Head of caudate nucleus (tissue), 42 donors: Measurements from ENCODE around the gene TAS1R3.

ENCODE experiments used
- DNase-seq, 42 donors: peaks; one replicate each; pipeline versions ENCODE4 v3.0.0 to v3.0.0-alpha.2; 2020 to 2021; ENCODE audit warnings: mixed read lengths in 7 of 42
- intact Hi-C: fragments of 100-400 bp; cut with DNase I; formaldehyde crosslinking; loops from one replicate; pipeline ENCODE4 v1.15.0; 2022

TAS1R3 gene

GRCh38 chr1:1331068-1331965 lies at the start of gene TAS1R3:
TSS of gene TAS1R3 (plus strand) at chr1:1331280. CDS start at chr1:1331346, 66 bp downstream.
- intact Hi-C loops = no loop called here
- peak in 1 of 42 donors; percentile 30 for DNase-seq

DNA sequence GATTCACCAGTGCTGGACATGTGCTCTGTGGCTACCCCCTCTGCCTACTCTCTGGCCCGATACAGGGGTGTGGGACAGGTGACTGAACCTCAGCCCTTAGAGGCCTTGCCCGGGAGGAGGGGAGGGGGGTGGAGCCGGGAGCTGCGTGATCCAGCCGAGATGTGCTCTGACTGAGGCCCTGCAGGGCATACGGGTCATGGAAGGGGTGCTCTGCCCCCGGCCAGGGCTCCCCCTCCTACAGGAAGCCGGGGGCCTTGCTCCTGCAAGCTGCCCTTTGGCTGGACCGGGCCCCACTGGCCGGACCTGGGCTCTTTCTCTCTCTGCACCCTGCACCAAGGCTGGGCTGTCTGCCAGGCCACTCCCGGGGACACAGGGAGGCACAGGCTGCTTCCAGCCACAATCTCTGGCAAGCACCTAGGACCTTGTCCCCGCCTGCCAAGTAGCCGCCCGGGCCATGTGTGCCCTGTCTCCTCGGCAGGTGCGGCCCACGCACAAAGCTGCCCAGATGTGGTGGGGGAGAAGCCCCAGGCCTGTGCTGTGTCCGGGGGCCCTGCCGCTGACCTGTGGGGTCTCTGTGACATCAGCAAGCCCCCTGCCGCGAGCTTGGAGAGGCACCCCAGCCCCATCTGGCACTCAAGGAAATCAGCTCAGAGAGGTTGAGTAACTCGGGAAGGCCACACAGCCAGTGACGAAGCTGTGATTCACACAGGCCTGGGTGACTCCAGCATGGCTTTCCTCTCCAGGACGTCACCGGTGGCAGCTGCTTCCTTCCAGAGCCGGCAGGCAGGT lies 49.4 kb upstream of the TAS1R3 start:
- intact Hi-C loops = no loop called here
- no peak for DNase-seq

DNA sequence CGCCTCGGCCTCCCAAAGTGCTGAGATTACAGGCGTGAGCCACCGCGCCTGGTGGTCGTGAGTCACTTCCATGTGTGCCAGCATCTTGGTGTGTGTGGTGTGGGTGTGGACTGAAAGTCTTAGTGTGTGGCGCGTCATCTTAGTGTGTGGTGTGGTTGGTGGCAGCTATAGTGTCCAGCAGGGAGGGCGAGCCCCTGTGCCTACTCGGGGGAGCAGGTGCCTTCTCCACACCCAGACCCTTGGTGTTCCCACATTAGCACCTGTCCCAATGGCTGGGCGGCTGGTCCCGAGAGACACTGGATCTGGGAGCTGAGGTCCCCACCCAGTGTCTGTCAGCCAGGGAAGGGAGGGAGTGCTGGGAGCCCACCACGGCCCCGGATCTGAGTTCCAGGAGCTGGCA lies 48.1 kb upstream of the TAS1R3 start:
- DNase-seq = no peak

DNA sequence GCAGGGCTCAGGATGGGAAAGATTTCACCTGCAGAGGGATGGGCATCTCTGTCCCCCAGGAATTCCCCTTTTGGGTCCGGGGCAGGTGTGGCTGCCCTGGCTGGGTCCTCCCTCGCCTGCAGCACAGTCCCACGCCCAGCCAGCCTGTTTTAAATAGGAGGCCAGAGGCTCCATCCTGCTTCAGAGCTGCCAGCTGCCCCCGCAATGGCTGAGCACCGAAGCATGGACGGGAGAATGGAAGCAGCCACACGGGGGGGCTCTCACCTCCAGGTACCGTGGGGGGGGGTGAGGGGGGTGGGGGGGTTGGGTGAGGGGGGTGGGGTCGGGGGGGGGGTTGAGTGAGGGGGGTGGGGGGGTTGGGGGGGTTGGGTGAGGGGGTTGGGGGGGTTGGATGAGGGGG lies 47.3 kb upstream of the TAS1R3 start:
- intact Hi-C loops = no loop called here
- no peak for DNase-seq

More for the DNA sequence above, 48.1 kb upstream of the TAS1R3 start:
- intact Hi-C loops = no loop called here

DNA sequence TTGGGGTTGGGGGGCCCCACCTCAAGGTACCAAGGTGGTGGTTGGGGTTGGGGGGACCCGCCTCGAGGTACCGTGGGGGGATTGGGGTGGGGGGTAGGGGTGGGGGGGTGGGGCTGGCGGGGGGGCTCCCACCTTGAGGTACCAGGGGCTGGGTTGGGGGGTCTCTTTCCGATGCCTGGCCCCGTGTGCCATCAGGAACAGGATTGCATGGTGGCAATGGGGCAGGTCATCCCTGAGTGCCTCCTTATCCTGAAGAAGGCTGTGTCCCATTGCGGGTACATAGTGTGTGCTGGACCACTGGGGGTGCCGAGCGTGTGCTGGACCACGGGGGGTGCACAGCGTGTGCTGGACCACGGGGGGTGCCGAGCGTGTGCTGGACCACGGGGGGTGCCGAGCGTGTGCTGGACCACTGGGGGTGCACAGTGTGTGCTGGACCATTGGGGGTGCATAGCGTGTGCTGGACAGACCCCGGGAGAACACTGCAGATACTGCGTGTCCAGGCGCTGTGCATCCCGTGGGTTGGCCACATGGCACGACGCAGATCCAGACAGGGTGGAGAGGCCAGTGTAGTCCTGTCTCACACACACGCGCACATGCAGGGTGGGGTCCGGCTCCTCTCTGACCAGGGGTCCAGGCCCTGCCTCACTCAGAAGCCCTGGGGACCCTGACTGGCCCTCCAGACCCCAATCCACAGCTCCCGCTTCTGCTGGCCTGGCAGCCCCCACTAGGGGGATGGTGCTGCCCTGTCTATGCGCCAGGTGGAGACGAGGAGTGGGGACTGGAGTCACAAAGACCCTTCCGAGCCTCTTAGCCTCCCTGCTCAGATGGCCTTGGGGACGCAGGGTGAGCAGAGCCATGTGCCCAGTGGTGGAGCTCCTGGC lies 46.6 kb upstream of the TAS1R3 start:
- intact Hi-C loops = no loop called here
- DNase-seq = no peak

GRCh38 chr1:1285102-1285571 lies 45.9 kb upstream of the TAS1R3 start:
- DNase-seq = no peak
- intact Hi-C loops = no loop called here

- no peak for DNase-seq
- intact Hi-C loops = no loop called here
These were observed 45.3 kb upstream of the TAS1R3 start for GRCh38 chr1:1285611-1286311.

DNA sequence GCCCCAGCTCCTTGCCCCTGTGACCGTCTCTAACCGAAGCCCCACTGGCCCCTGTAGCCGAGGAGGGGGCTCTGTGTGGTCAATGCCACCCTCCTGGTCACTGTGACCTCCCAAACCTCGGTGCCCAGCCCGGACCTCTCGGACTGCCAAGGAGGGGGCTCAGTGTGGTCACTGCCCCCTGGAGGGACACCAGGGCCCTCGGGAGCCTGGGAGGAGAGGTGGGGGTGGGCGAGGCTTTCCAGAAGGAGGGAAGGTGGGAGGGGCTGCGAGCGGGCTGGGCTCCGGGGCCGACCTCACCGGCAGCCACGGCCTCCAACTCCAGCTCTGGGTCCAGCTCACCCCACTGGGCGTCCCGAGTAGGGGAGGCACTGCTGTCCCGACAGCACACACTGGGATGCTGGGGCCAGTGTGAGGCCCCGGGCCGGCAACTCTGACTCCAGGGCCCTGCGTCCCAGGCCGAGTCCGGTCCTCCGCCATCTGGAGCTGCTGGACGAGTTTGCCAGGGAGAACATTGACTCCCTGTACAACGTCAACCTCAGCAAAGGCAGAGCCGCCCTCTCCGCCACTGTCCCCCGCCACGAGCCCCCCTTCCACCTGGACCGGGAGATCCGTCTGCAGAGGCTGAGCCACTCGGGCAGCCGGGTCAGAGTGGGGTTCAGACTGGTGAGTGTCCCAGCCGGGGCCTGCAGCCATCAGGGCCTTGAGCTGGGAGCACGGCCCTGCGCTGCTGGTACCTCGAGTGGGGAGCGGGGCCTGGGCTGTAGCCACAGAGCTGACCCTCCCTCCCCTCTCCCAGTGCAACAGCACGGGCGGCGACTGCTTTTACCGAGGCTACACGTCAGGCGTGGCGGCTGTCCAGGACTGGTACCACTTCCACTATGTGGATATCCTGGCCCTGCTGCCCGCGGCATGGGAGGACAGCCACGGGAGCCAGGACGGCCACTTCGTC lies 44.5 kb upstream of the TAS1R3 start:
- intact Hi-C loops = no loop called here
- DNase-seq = no peak

DNA sequence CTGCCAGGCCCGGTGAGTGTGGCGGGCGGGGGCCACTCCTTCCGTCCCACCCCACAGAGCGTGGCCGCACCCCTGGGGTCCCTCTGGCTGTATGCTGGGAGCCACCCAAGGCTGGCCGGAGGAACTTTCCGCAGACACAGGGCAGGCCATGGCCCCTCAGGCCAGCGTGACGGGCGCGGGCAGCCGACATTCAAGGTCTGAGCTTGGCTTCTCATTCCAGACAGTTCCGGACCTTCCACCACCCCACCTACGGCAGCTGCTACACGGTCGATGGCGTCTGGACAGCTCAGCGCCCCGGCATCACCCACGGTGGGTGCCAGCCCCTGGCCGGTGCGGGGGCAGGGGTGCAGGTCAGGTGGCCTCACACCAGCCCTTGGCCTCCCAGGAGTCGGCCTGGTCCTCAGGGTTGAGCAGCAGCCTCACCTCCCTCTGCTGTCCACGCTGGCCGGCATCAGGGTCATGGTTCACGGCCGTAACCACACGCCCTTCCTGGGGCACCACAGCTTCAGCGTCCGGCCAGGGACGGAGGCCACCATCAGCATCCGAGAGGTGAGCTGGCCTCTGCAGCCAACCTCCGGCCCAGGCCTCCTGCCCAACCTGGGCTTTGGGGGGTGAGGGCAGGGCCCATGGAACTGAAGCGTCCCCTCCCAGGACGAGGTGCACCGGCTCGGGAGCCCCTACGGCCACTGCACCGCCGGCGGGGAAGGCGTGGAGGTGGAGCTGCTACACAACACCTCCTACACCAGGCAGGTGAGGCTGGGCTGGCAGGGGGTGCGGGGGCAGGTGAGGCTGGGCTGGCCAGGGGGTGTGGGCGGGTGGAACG lies 43.6 kb upstream of the TAS1R3 start:
- DNase-seq = no peak
- intact Hi-C loops = no loop called here

- intact Hi-C loops = no loop called here
- DNase-seq = peak in 31 of 42 donors; percentile 30 to 78 (median 61)
These were observed 40.8 kb upstream of the TAS1R3 start for GRCh38 chr1:1290238-1290731.

DNA sequence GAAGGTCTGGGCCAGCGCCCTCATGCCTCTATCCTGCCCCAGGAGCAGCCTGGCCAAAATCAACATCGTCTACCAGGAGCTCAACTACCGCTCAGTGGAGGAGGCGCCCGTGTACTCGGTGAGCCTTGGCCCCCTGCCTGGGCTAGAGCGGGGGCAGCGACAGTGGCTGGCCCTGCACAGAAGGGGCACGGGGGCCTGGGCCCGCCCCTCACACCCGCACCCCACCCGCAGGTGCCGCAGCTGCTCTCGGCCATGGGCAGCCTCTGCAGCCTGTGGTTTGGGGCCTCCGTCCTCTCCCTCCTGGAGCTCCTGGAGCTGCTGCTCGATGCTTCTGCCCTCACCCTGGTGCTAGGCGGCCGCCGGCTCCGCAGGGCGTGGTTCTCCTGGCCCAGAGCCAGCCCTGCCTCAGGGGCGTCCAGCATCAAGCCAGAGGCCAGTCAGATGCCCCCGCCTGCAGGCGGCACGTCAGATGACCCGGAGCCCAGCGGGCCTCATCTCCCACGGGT lies 40.0 kb upstream of the TAS1R3 start:
- intact Hi-C loops = no loop called here
- no peak for DNase-seq

DNA sequence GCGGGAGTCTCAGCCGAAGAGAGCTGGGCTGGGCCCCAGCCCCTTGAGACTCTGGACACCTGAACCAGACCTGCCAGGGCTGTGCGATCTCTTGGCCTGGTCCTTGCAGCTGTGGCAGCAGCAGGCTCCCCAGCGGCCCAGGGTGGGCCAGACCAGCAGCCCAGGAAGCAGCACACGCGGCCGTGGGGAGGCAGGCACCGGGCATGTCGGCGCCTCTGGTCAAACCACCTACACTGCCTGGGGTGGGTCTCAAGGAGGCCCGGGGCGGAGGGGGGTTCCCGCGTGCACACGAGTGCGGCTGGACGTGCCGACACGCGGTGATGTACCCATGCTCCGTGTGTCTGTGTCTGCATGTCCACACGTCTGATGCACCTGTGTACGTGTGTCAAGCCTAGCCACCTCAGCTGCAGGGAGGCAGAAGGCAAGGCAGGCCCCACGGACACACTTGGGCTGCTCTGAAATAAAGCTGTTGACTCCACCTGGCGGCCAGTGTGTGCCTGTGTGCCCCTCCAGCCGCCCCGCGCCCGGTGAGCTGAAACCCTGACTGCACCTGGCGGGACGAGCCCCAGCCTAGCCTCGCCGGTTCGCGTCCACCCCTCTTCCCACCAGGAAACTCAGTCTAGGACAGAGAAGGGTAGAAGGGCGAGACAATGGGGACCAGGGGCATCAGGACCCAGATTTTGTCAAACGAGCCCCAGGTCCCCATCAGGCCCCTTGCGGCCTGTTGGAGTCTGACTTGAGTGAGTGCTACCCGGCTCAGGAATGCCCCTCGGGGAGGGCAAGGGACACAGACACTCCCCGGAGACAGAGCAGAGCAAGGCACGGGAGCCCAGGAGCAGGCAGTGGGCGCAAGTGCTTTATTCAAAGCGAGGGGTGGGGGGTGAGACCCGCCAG lies 39.3 kb upstream of the TAS1R3 start:
- intact Hi-C loops = no loop called here
- peak in 28 of 42 donors; percentile 38 to 78 (median 60) for DNase-seq

GRCh38 chr1:1292442-1292779 lies 38.7 kb upstream of the TAS1R3 start:
- intact Hi-C loops = no loop called here
- no peak for DNase-seq

DNA sequence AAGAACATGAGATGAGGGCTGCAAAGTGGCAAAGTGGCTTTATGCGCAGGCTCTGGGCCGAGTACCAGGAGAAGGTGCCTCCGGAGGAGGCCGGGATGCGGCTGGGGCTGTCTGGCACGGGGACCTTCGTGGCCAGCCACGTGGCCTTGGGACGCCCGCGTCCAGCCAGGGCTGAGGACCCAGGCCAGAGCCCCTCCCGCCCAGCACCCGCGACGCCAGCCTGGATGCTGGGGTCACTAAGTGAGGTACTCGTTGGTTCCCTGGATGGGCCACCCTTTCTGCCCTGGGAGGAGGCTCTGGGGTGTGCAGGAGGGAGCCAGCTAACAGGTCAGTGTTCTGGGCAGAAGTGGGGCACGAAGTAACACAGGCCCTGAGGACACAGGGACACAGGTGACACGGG lies 38.2 kb upstream of the TAS1R3 start:
- intact Hi-C loops = no loop called here
- DNase-seq = no peak
